ENCODE results near the gene PLA2G4E.

PLA2G4E gene

GRCh38 chr15:41981371-41982132 is 39.3 kb downstream of the PLA2G4E start:
- Histone ChIP-seq H3K27me3 (replicated peaks) (no peaks in the 10 kb centered on the region), H3K36me3 (replicated peaks) (no peaks in the 10 kb centered on the region), H3K4me3 (ENCODE audit: low read depth, low read length) (no peak overlapping the region), H3K27ac (no peak overlapping the region)
- in situ Hi-C loops (cut with HindIII; ENCODE audit: low pct_ligation_motif_present, low sequenced_read_pairs): no loop called here
- no peak for DNase-seq
- TF ChIP-seq CTCF (IDR thresholded peaks at IDR 0.05; ENCODE audit: low read depth, low read length, missing control alignments): no peak

- in situ Hi-C loops (cut with HindIII; ENCODE audit: low pct_ligation_motif_present, low sequenced_read_pairs): no loop called here
- H3K4me3 ChIP-seq (ENCODE audit: low read depth, low read length): no peak overlapping the region
- no peak for DNase-seq
Measured at GRCh38 chr15:41980654-41981323, 40.1 kb downstream of the PLA2G4E start.

GRCh38 chr15:41979493-41980266 is 41.2 kb downstream of the PLA2G4E start:
- H3K27ac ChIP-seq: no peak overlapping the region
- H3K4me3 ChIP-seq (ENCODE audit: low read depth, low read length): no peak overlapping the region
- no peaks in the 10 kb centered on the region for H3K36me3 ChIP-seq (replicated peaks)
- in situ Hi-C loops (cut with HindIII; ENCODE audit: low pct_ligation_motif_present, low sequenced_read_pairs): no loop called here
- no peak for TF ChIP-seq CTCF (IDR thresholded peaks at IDR 0.05; ENCODE audit: low read depth, low read length, missing control alignments)
- H3K27me3 ChIP-seq (replicated peaks): no peaks in the 10 kb centered on the region
- DNase-seq: no peak

More at GRCh38 chr15:41980654-41981323, 40.1 kb downstream of the PLA2G4E start:
- no peaks in the 10 kb centered on the region for H3K36me3 ChIP-seq (replicated peaks)
- H3K27me3 ChIP-seq (replicated peaks): no peaks in the 10 kb centered on the region
- no peak for TF ChIP-seq CTCF (IDR thresholded peaks at IDR 0.05; ENCODE audit: low read depth, low read length, missing control alignments)
- H3K27ac ChIP-seq: no peak overlapping the region

- Histone ChIP-seq H3K4me3 (ENCODE audit: low read depth, low read length) (no peak overlapping the region), H3K27ac (no peak overlapping the region), H3K27me3 (replicated peaks) (no peaks in the 10 kb centered on the region), H3K36me3 (replicated peaks) (no peaks in the 10 kb centered on the region)
- no peak for TF ChIP-seq CTCF (IDR thresholded peaks at IDR 0.05; ENCODE audit: low read depth, low read length, missing control alignments)
- DNase-seq: no peak
- in situ Hi-C loops (cut with HindIII; ENCODE audit: low pct_ligation_motif_present, low sequenced_read_pairs): no loop called here
Measured at GRCh38 chr15:41978534-41978933, 42.3 kb downstream of the PLA2G4E start.

GRCh38 chr15:41977757-41978383 is 43.0 kb downstream of the PLA2G4E start:
- in situ Hi-C loops (cut with HindIII; ENCODE audit: low pct_ligation_motif_present, low sequenced_read_pairs): no loop called here
- Histone ChIP-seq H3K27me3 (replicated peaks) (no peaks in the 10 kb centered on the region), H3K36me3 (replicated peaks) (no peaks in the 10 kb centered on the region), H3K4me3 (ENCODE audit: low read depth, low read length) (no peak overlapping the region), H3K27ac (no peak overlapping the region)
- no peak for DNase-seq
- no peak for TF ChIP-seq CTCF (IDR thresholded peaks at IDR 0.05; ENCODE audit: low read depth, low read length, missing control alignments)
